SK-N-SH treated with all-trans-retinoic acid at 6 μM for 48 hours (cell line): ENCODE results near the gene ORC3.

ENCODE experiments used
- BACH2 ChIP-seq: fragments of 250-450 bp; sonication (Bioruptor Pico); IDR thresholded peaks from 2 replicates; pipeline ENCODE4 v1.9.0; 2021; ENCODE audit warnings: mild to moderate bottlenecking, borderline replicate concordance
- GLIS3 ChIP-seq: fragments of 250-450 bp; sonication (Bioruptor Pico); IDR thresholded peaks from 2 replicates; pipeline ENCODE4 v1.5.0; 2020; ENCODE audit warnings: mild to moderate bottlenecking, moderate library complexity
- ISL1 ChIP-seq: fragments of 250-450 bp; sonication (Bioruptor Pico); IDR thresholded peaks from 2 replicates; pipeline ENCODE4 v2.1.2; 2022; ENCODE audit warnings: mild to moderate bottlenecking, moderate library complexity
- PPARA ChIP-seq: fragments of 250-450 bp; sonication (Bioruptor Pico); IDR thresholded peaks from 2 replicates; pipeline ENCODE4 v1.5.0; 2020; ENCODE audit warnings: mild to moderate bottlenecking, borderline replicate concordance
- RARB ChIP-seq: fragments of 250-450 bp; sonication (Bioruptor Pico); IDR thresholded peaks from 2 replicates; pipeline ENCODE4 v1.8.0; 2021; ENCODE audit warnings: mild to moderate bottlenecking, moderate library complexity
- ZFP30 ChIP-seq: fragments of 450-650 bp; formaldehyde crosslinking; IDR thresholded peaks from 2 replicates; pipeline ENCODE4 v1.5.0; 2022; ENCODE audit warnings: mild to moderate bottlenecking, moderate library complexity
- ZNF70 ChIP-seq: fragments of 450-650 bp; formaldehyde crosslinking; IDR thresholded peaks from 2 replicates; pipeline ENCODE4 v1.5.0; 2020; ENCODE audit warnings: mild to moderate bottlenecking, moderate library complexity
- TF ChIP-seq, protein P1 (sequence below): fragments of 250-450 bp; sonication (Bioruptor Pico); IDR thresholded peaks from 2 replicates; pipeline ENCODE4 v1.5.0; 2020; ENCODE audit warnings: mild to moderate bottlenecking, moderate library complexity
- TF ChIP-seq, protein P2 (sequence below): fragments of 250-450 bp; sonication (Bioruptor Pico); IDR thresholded peaks from 2 replicates; pipeline ENCODE4 v1.8.0; 2020; ENCODE audit warnings: mild to moderate bottlenecking, moderate library complexity, borderline replicate concordance
- TF ChIP-seq, protein P3 (sequence below): fragments of 250-450 bp; sonication (Bioruptor Pico); IDR thresholded peaks from 2 replicates; pipeline ENCODE4 v1.8.0; 2021; ENCODE audit warnings: low read depth, mild to moderate bottlenecking, moderate library complexity, borderline replicate concordance
- TF ChIP-seq, protein P4 (sequence below): fragments of 250-450 bp; sonication (Bioruptor Pico); IDR thresholded peaks from 2 replicates; pipeline ENCODE4 v1.5.1; 2020; ENCODE audit warnings: low read depth, mild to moderate bottlenecking, moderate library complexity

DNA sequence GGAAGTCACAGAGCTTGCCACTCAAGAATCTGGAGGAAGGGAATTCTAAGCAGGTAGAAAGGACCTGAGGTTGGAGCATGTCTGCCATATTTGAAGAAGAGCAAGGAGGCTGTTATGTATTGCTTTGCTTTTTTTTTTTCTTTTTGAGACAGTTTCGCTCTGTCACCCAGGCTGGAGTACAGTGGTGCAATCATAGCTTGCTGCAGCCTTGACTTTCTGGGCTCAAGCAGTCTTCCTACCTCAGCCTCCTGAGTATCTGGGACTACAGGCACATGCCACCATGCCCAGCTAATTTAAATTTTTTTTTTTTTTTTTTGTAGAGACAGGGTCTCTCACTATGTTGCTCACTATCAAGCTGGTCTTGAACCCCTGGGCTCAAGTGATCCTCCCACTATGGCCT is 40.8 kb downstream of the ORC3 start:
- TF ChIP-seq, protein P1, sequence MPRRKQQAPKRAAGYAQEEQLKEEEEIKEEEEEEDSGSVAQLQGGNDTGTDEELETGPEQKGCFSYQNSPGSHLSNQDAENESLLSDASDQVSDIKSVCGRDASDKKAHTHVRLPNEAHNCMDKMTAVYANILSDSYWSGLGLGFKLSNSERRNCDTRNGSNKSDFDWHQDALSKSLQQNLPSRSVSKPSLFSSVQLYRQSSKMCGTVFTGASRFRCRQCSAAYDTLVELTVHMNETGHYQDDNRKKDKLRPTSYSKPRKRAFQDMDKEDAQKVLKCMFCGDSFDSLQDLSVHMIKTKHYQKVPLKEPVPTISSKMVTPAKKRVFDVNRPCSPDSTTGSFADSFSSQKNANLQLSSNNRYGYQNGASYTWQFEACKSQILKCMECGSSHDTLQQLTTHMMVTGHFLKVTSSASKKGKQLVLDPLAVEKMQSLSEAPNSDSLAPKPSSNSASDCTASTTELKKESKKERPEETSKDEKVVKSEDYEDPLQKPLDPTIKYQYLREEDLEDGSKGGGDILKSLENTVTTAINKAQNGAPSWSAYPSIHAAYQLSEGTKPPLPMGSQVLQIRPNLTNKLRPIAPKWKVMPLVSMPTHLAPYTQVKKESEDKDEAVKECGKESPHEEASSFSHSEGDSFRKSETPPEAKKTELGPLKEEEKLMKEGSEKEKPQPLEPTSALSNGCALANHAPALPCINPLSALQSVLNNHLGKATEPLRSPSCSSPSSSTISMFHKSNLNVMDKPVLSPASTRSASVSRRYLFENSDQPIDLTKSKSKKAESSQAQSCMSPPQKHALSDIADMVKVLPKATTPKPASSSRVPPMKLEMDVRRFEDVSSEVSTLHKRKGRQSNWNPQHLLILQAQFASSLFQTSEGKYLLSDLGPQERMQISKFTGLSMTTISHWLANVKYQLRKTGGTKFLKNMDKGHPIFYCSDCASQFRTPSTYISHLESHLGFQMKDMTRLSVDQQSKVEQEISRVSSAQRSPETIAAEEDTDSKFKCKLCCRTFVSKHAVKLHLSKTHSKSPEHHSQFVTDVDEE (CRISPR knock-in tag), result no peak
- TF ChIP-seq ISL1 (CRISPR knock-in tag), result no peak
- no peak for TF ChIP-seq ZFP30
- TF ChIP-seq, protein P2, sequence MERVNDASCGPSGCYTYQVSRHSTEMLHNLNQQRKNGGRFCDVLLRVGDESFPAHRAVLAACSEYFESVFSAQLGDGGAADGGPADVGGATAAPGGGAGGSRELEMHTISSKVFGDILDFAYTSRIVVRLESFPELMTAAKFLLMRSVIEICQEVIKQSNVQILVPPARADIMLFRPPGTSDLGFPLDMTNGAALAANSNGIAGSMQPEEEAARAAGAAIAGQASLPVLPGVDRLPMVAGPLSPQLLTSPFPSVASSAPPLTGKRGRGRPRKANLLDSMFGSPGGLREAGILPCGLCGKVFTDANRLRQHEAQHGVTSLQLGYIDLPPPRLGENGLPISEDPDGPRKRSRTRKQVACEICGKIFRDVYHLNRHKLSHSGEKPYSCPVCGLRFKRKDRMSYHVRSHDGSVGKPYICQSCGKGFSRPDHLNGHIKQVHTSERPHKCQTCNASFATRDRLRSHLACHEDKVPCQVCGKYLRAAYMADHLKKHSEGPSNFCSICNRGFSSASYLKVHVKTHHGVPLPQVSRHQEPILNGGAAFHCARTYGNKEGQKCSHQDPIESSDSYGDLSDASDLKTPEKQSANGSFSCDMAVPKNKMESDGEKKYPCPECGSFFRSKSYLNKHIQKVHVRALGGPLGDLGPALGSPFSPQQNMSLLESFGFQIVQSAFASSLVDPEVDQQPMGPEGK (CRISPR knock-in tag), result no peak
- TF ChIP-seq PPARA (CRISPR knock-in tag), result no peak
- TF ChIP-seq ZNF70 (CRISPR knock-in tag), result no peak
- no peak for TF ChIP-seq BACH2 (CRISPR knock-in tag)
- TF ChIP-seq GLIS3 (CRISPR knock-in tag), result no peak
- TF ChIP-seq, protein P3, sequence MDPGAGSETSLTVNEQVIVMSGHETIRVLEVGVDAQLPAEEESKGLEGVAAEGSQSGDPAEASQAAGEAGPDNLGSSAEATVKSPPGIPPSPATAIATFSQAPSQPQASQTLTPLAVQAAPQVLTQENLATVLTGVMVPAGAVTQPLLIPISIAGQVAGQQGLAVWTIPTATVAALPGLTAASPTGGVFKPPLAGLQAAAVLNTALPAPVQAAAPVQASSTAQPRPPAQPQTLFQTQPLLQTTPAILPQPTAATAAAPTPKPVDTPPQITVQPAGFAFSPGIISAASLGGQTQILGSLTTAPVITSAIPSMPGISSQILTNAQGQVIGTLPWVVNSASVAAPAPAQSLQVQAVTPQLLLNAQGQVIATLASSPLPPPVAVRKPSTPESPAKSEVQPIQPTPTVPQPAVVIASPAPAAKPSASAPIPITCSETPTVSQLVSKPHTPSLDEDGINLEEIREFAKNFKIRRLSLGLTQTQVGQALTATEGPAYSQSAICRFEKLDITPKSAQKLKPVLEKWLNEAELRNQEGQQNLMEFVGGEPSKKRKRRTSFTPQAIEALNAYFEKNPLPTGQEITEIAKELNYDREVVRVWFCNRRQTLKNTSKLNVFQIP (CRISPR knock-in tag), result no peak
- no peak for TF ChIP-seq RARB
- TF ChIP-seq, protein P4, sequence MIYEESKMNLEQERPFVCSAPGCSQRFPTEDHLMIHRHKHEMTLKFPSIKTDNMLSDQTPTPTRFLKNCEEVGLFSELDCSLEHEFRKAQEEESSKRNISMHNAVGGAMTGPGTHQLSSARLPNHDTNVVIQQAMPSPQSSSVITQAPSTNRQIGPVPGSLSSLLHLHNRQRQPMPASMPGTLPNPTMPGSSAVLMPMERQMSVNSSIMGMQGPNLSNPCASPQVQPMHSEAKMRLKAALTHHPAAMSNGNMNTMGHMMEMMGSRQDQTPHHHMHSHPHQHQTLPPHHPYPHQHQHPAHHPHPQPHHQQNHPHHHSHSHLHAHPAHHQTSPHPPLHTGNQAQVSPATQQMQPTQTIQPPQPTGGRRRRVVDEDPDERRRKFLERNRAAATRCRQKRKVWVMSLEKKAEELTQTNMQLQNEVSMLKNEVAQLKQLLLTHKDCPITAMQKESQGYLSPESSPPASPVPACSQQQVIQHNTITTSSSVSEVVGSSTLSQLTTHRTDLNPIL (CRISPR knock-in tag), result no peak
